ENCODE measurements around the gene SLIT3.

Gene SLIT3

GRCh38 chr5:168979135-168979534 is 321.8 kb downstream of the SLIT3 start:
- DNase-seq: no peak

GRCh38 chr5:168978500-168978899 is 322.4 kb downstream of the SLIT3 start:
- DNase-seq: no peak

GRCh38 chr5:168978015-168978414 is 322.9 kb downstream of the SLIT3 start:
- DNase-seq: no peak

- no peak for DNase-seq
Measured at GRCh38 chr5:168976311-168976970, 324.5 kb downstream of the SLIT3 start.

GRCh38 chr5:168975331-168975730 is 325.6 kb downstream of the SLIT3 start:
- DNase-seq: no peak

GRCh38 chr5:168974082-168974481 is 326.9 kb downstream of the SLIT3 start:
- no peak for DNase-seq

GRCh38 chr5:168972731-168973130 is 328.2 kb downstream of the SLIT3 start:
- DNase-seq: no peak

- no peak for DNase-seq
Measured at GRCh38 chr5:168971100-168971499, 329.8 kb downstream of the SLIT3 start.

- DNase-seq: no peak
Measured at GRCh38 chr5:168969326-168969886, 331.5 kb downstream of the SLIT3 start.

GRCh38 chr5:168967882-168968620 is 332.9 kb downstream of the SLIT3 start:
- DNase-seq: no peak

GRCh38 chr5:168965638-168966037 is 335.3 kb downstream of the SLIT3 start:
- DNase-seq: no peak

GRCh38 chr5:168964182-168964581 is 336.8 kb downstream of the SLIT3 start:
- DNase-seq: no peak

- no peak for DNase-seq
Measured at GRCh38 chr5:168962306-168962705, 338.6 kb downstream of the SLIT3 start.

GRCh38 chr5:168961681-168962080 is 339.3 kb downstream of the SLIT3 start:
- DNase-seq: no peak

GRCh38 chr5:168960497-168960896 is 340.4 kb downstream of the SLIT3 start:
- no peak for DNase-seq

- no peak for DNase-seq
Measured at GRCh38 chr5:168953351-168953750, 347.6 kb downstream of the SLIT3 start.

GRCh38 chr5:168952196-168952595 is 348.7 kb downstream of the SLIT3 start:
- DNase-seq: no peak

GRCh38 chr5:168951769-168952168 is 349.2 kb downstream of the SLIT3 start:
- no peak for DNase-seq

GRCh38 chr5:168951356-168951755 is 349.6 kb downstream of the SLIT3 start:
- no peak for DNase-seq

GRCh38 chr5:168950241-168950951 is 350.5 kb downstream of the SLIT3 start:
- DNase-seq: no peak

GRCh38 chr5:168948746-168949145 is 352.2 kb downstream of the SLIT3 start:
- DNase-seq: no peak

GRCh38 chr5:168947212-168947868 is 353.6 kb downstream of the SLIT3 start:
- DNase-seq: no peak

- DNase-seq: no peak
Measured at GRCh38 chr5:168946363-168946762, 354.6 kb downstream of the SLIT3 start.

Measured in GF-D8 (cell line).